ENCODE data around the gene REXO5.
"Not testable (repeated sequence)": the region's sequence is repeated elsewhere in the genome, so short reads cannot be mapped to it uniquely, and the experiment has no call there.

Gene REXO5

GRCh38 chr16:20801278-20801677, 5.0 kb upstream of the REXO5 start:
- no peak for DNase-seq (ENCODE audit: low read depth)

- DNase-seq (ENCODE audit: low read depth) = no peak
These were observed 3.2 kb upstream of the REXO5 start for GRCh38 chr16:20803192-20803560.

GRCh38 chr16:20803561-20804214, 2.6 kb upstream of the REXO5 start:
- DNase-seq (ENCODE audit: low read depth) = no peak

GRCh38 chr16:20805684-20806167, 601 bp upstream of the REXO5 start:
- not testable (repeated sequence) for DNase-seq (ENCODE audit: low read depth)

DNA sequence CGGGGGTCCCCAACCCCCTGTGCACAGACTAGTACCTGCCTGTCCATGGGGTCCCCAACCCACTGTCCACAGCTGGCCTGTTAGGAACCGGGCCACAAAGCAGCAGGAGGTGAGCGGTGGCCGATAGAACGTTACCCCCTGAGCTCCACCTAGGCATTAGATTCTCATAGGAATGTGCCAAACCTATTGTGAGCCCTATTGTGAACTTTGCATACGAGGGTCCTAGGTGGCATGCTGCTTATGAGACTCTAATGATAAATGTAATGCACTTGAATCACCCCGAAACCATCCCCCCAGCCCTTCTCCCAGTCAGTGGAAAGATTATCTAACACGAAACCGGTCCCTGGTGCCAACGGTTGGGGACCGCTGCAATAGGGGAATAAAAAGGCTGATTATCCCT, 1.5 kb downstream of the REXO5 start:
- no peak for DNase-seq (ENCODE audit: low read depth)

GRCh38 chr16:20811889-20812439, 5.6 kb downstream of the REXO5 start:
- no peak for DNase-seq (ENCODE audit: low read depth)

DNA sequence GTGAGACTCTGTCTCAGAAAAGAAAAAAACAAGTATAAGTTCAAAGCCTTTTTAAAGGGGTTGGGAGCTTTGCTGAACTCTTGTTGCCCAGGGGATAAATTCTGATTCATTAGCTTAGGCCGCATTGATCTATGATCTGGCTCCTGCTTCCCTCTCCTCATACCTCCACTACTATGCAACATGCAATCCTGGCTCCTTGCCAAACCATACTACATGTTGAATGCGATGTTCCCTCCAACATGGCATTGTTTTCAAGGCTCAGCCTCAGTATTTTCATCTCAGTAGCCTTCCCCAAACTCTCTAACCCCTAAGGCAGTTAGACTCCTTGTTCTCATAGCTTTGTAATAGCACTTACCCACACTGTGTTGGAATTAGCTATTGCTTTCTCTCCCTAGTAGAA, 6.2 kb downstream of the REXO5 start:
- no peak for DNase-seq (ENCODE audit: low read depth)

DNA sequence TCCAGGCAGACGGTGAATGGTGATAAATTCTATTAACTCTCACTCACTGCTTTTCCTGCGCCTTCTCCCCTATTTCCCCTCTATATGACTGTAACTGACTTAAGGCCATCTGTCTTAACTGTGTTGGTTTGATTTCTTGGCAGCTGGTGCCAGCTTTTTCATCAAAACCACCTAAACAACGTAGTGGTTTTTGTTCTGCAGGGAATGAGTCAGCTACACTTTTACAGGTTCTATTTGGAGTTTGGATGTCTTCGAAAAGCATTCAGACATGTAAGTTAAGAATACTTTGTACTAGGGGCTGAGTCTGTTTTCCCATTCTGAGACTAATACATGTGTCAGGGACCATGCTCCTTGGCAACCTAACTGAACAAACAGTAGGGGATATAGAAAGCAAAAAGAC, 8.5 kb downstream of the REXO5 start:
- DNase-seq (ENCODE audit: low read depth) = no peak

DNA sequence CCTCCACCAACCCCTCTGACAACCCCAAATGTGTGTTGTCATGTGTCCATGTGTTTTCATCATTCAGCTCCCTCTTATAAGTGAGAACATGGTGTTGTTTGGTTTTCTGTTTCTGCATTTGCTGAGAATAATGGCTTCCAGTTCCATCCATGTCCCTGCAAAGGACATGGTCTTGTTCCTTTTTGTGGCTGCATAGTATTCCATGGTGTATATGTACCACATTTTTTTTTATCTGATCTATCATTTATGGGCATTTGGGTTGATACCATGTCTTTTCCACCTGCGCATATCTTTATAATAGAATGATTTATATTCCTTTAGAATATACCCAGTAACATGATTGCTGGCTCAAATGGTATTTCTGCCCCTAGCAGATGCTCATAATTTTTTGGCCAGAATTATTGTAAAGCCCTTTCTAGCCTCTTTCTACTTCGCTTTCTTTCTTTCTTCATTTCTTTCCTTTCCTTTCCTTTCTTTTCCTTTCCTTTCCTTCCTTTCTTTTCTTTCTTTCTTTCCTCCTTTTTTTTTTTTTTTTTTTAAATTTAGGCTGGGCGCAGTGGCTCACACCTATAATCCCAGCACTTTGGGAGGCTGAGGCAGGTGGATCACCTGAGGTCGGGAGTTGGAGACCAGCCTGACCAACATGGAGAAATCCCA, 12.7 kb downstream of the REXO5 start:
- DNase-seq (ENCODE audit: low read depth) = no peak

DNA sequence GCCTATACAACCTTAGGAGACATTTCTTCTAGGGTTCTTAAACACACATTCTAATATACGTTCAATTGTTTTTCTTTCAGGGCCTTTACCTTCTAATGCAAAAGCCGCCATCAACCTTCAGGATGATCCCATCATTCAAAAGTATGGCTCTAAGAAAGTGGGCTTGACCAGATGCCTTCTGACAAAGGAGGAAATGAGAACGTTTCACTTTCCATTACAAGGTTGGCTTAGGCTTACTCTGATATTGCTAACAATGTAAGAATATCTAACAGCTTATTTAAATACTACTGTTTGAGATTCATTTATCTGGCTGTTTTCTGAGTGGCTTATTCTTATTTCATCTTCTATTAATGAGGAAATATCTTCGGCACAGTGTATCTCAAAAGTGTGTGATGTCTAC, 15.4 kb downstream of the REXO5 start:
- DNase-seq (ENCODE audit: low read depth) = no peak

GRCh38 chr16:20822521-20823325, 16.4 kb downstream of the REXO5 start:
- DNase-seq (ENCODE audit: low read depth) = no peak

GRCh38 chr16:20826039-20826566, 19.8 kb downstream of the REXO5 start:
- peak; percentile 47 for DNase-seq (ENCODE audit: low read depth)

DNA sequence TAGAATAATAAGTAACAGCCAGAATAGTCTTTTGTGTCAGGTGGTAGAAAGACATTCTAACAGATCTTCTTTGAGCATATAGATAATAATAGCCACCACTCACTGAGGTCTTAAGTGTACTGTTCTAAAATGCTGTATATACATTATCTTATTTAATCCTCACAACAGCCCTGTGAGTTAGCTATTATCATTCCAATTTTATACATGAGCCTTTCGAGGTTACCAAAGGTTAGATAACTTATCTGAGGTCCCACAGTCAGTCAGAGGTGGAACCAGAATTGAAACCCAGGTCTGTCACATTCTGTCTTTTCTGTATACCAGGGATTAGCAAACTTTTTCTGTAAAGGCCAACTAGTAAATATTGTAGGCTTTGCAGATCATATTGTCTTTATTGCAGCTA, 23.2 kb downstream of the REXO5 start:
- no peak for DNase-seq (ENCODE audit: low read depth)

DNA sequence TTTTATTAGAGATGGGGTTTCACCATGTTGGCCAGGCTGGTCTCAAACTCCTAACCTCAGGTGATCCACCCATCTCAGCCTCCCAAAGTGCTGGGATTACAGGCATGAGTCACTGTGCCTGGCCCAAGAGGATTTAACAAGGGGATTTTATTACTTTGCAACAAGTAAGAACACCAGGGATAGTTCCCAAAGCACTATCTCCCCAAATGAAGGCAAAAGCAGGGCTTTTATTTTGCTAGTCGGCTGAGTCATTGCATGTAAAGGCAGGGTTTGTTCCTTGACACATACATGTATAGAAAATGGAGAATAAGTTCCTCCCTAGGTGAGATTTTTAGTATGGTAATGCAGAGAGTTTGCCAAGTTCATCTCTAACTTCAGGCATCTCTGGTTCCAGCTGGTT, 24.0 kb downstream of the REXO5 start:
- DNase-seq (ENCODE audit: low read depth) = no peak

GRCh38 chr16:20833086-20833485, 26.8 kb downstream of the REXO5 start:
- DNase-seq (ENCODE audit: low read depth) = no peak

DNA sequence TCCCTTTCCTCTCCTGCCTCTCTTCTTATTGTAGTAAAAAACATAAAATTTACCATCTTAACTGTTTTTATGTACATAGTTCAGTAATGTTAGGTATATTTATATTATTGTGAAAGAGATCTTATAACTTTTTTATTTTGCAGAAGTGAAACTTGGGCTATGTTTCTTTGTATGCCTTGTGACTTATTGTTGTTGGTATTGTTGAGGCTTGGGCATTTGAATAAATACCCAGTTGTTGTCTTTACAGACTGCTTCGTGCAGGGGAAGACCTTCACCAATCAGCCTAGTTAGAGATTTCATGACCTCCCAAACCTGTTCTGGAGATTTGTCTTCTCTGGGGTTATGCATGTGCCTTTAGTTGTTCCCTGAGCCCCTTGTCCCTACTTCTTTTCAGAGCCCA, 31.9 kb downstream of the REXO5 start:
- no peak for DNase-seq (ENCODE audit: low read depth)

DNA sequence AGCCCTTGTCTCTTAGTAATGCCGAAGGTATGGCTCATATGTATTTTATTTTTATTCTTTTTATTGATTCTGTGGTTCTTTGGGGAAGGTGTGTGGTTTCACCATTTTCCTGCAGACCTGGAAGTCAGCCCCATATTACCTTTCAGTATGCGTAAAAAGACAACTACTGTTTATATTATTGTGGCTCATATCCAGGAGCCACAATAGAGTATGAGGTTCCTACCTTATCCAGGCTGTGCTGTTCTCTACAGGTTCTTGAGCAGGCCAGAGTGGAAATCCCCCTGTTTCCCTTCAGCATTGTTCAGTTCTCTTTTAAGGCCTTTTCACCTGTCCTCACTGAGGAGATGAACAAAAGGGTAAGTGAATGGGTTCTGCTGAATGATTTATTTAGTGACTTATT, 33.2 kb downstream of the REXO5 start:
- no peak for DNase-seq (ENCODE audit: low read depth)

GRCh38 chr16:20844054-20844453, 37.7 kb downstream of the REXO5 start:
- DNase-seq (ENCODE audit: low read depth) = no peak

DNA sequence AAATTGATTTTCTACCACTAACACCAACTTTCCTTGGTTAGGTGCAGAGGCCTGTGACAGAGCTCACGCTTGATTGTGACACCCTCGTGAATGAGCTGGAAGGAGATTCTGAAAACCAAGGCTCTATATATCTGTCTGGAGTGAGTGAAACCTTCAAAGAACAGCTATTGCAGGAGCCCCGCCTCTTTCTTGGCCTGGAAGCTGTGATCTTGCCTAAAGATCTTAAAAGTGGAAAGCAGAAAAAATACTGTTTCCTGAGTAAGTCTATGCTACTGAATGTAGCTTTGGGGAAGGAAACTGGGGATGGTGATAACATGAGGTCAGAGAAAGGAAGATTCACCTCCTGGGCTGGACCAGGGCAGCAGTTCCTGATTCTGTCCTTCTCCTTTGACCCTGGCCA, 38.3 kb downstream of the REXO5 start:
- peak; percentile 61 for DNase-seq (ENCODE audit: low read depth)

DNA sequence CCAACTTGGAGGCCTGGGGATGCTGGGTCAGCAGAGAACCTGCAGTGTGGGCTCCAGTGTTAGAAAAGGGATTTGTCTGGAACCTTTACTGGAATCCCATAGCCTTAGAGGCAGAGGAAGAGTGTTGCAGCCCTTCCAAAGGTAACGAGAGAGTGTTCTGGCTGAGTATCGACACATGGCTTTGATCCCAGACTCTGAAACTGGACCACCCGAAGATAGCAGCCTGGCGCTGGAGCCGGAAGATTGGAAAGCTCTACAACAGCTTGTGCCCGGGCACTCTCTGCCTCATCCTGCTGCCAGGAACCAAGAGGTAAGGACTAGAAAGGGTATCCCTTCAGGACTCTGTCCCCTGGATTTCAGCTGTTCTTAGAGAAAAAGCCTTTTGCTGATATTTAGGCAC, 39.7 kb downstream of the REXO5 start:
- no peak for DNase-seq (ENCODE audit: low read depth)

- no peak for DNase-seq (ENCODE audit: low read depth)
These were observed 40.2 kb downstream of the REXO5 start for GRCh38 chr16:20846551-20846950.

- DNase-seq (ENCODE audit: low read depth) = no peak
These were observed 41.2 kb downstream of the REXO5 start for GRCh38 chr16:20847550-20847949.

Measured in CMK (cell line).